ENCODE results near the gene CNPPD1.
A peak's percentile ranks its signal among the peaks of the same experiment; 100 is the strongest.
"Not testable (repeated sequence)": the region's sequence is repeated elsewhere in the genome, so short reads cannot be mapped to it uniquely, and the experiment has no call there.

CNPPD1 gene

GRCh38 chr2:219206328-219207133 is 29.8 kb upstream of the CNPPD1 start, which contains the start of gene ZFAND2B:
Gene ZFAND2B (plus strand): TSS chr2:219206782. CDS start chr2:219206988, 206 bp downstream.
- Histone ChIP-seq H3K9me3 (ENCODE audit: severe bottlenecking) (no peaks in the 10 kb centered on the region), H3K4me3 (ENCODE audit: low read depth, low read length) (peak within 1 kb of the TSS; percentile 62), H3K27me3 (ENCODE audit: insufficient read depth, low read depth, severe bottlenecking) (no peaks in the 10 kb centered on the region), H3K27ac (peak within 1 kb of the TSS; percentile 87), H3K36me3 (peaks cover 40% of the 10 kb centered on the region)
- peak; percentile 94 for DNase-seq
- TF ChIP-seq CTCF (IDR thresholded peaks at IDR 0.05; ENCODE audit: low read depth, low read length) = no peak

GRCh38 chr2:219205981-219206327 is 29.2 kb upstream of the CNPPD1 start:
- Histone ChIP-seq H3K9me3 (ENCODE audit: severe bottlenecking) (no peaks in the 10 kb centered on the region), H3K4me3 (ENCODE audit: low read depth, low read length) (peak overlapping the region; percentile 46), H3K36me3 (peaks cover 36% of the 10 kb centered on the region), H3K27ac (peak overlapping the region; percentile 87), H3K27me3 (ENCODE audit: insufficient read depth, low read depth, severe bottlenecking) (no peaks in the 10 kb centered on the region)
- no peak for TF ChIP-seq CTCF (IDR thresholded peaks at IDR 0.05; ENCODE audit: low read depth, low read length)
- DNase-seq = no peak

GRCh38 chr2:219205165-219205538 is 28.4 kb upstream of the CNPPD1 start:
- TF ChIP-seq CTCF (IDR thresholded peaks at IDR 0.05; ENCODE audit: low read depth, low read length) = no peak
- Histone ChIP-seq H3K9me3 (ENCODE audit: severe bottlenecking) (no peaks in the 10 kb centered on the region), H3K4me3 (ENCODE audit: low read depth, low read length) (no peak overlapping the region), H3K36me3 (peaks cover 28% of the 10 kb centered on the region), H3K27ac (no peak overlapping the region), H3K27me3 (ENCODE audit: insufficient read depth, low read depth, severe bottlenecking) (no peaks in the 10 kb centered on the region)
- no peak for DNase-seq

DNA sequence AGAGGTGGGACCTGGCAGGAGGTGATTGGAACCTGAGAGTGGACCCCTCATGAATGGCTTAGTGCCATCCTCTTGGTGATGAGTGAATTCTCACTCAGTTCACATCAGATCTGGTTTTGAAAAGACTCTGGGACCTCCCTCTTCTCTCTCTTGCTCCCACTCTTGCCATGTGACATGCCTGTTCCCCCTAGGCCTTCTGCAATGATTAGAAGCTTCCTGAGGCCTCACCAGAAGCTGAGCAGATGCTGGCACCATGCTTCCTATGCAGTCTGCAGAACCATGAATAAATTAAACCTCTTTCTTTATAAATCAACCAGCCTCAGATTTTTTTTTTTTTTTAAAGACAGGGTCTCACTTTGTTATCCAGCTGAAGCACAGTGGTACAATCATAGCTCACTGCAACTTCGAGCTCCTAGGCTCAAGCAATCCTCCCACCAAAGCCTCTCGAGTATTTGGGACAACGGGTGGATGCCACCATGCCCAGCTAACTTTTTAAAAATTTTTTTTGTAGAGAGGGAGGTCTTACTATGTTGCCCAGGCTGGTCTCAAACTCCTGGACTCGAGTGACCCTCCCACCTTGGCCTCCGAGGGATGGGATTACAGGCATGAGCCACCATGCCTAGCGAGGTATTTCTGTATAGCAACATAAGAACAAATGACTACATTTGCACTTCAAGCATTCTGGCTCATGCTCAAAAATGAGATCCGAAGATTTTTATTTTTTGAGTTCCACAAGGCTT is 27.9 kb upstream of the CNPPD1 start:
- H3K36me3 ChIP-seq = peaks cover 23% of the 10 kb centered on the region

GRCh38 chr2:219201331-219201730 is 24.6 kb upstream of the CNPPD1 start:
- not testable (repeated sequence) for H3K9me3 ChIP-seq (ENCODE audit: severe bottlenecking); H3K27ac ChIP-seq; H3K4me3 ChIP-seq (ENCODE audit: low read depth, low read length); DNase-seq; H3K36me3 ChIP-seq; H3K27me3 ChIP-seq (ENCODE audit: insufficient read depth, low read depth, severe bottlenecking)

More for the DNA sequence above, 27.9 kb upstream of the CNPPD1 start:
- no peak for TF ChIP-seq CTCF (IDR thresholded peaks at IDR 0.05; ENCODE audit: low read depth, low read length)
- H3K4me3 ChIP-seq (ENCODE audit: low read depth, low read length) = no peak overlapping the region
- no peaks in the 10 kb centered on the region for H3K9me3 ChIP-seq (ENCODE audit: severe bottlenecking)
- no peak for DNase-seq
- H3K27me3 ChIP-seq (ENCODE audit: insufficient read depth, low read depth, severe bottlenecking) = no peaks in the 10 kb centered on the region
- H3K27ac ChIP-seq = no peak overlapping the region

- not testable (repeated sequence) for H3K9me3 ChIP-seq (ENCODE audit: severe bottlenecking); H3K4me3 ChIP-seq (ENCODE audit: low read depth, low read length); H3K27me3 ChIP-seq (ENCODE audit: insufficient read depth, low read depth, severe bottlenecking); DNase-seq; H3K27ac ChIP-seq; H3K36me3 ChIP-seq
Measured at GRCh38 chr2:219200502-219201326, 24.0 kb upstream of the CNPPD1 start.
